HCT116 (cell line): ENCODE results near the gene ADD2.

Source experiments
- CEBPB ChIP-seq: IDR thresholded peaks from 2 replicates; pipeline ENCODE4 v1.6.1; 2012; ENCODE audit warnings: low read depth
- JUND ChIP-seq: IDR thresholded peaks from 2 replicates; pipeline ENCODE4 v1.6.1; 2012
- POLR2A ChIP-seq: IDR thresholded peaks from 2 replicates; pipeline ENCODE4 v1.7.0; 2011; ENCODE audit warnings: borderline replicate concordance; ENCODE audit not compliant: insufficient read depth, insufficient read length; ENCODE audit errors: extremely low read depth
- POLR2AphosphoS5 ChIP-seq: IDR thresholded peaks from 2 replicates; pipeline ENCODE4 v1.6.1; 2011; ENCODE audit warnings: mild to moderate bottlenecking, low read depth, low read length, moderate library complexity
- RAD21 ChIP-seq: IDR thresholded peaks from 2 replicates; pipeline ENCODE4 v1.6.1; 2012; ENCODE audit warnings: low read depth, mild to moderate bottlenecking
- SRF ChIP-seq: IDR thresholded peaks from 2 replicates; pipeline ENCODE4 v1.6.1; 2012; ENCODE audit warnings: low read depth
- ZFX ChIP-seq: fragments of 450-650 bp; IDR thresholded peaks from 2 replicates; pipeline ENCODE4 v1.6.1; 2017
- TF ChIP-seq, protein P1 (sequence below), 3 experiments: fragments of 200-600 bp in 1 of 3; sonication (generic) in 1 of 3; IDR thresholded peaks in 2 of 3; conservative IDR thresholded peaks in 1 of 3; 2 replicates each; pipeline ENCODE4 v1.5.1; 2012 to 2017; ENCODE audit warnings: low read depth in 2 of 3, low read length in 2 of 3, antibody characterized with exemption in 1 of 3, borderline replicate concordance in 1 of 3, control low read depth in 1 of 3, mild to moderate bottlenecking in 1 of 3, mixed read lengths in 1 of 3, mixed run types in 1 of 3, moderate library complexity in 1 of 3; ENCODE audit not compliant: insufficient read depth in 1 of 3
- TF ChIP-seq, protein P2 (sequence below): IDR thresholded peaks from 2 replicates; pipeline ENCODE4 v1.6.1; 2012; ENCODE audit warnings: low read depth

- TF ChIP-seq, protein P1, sequence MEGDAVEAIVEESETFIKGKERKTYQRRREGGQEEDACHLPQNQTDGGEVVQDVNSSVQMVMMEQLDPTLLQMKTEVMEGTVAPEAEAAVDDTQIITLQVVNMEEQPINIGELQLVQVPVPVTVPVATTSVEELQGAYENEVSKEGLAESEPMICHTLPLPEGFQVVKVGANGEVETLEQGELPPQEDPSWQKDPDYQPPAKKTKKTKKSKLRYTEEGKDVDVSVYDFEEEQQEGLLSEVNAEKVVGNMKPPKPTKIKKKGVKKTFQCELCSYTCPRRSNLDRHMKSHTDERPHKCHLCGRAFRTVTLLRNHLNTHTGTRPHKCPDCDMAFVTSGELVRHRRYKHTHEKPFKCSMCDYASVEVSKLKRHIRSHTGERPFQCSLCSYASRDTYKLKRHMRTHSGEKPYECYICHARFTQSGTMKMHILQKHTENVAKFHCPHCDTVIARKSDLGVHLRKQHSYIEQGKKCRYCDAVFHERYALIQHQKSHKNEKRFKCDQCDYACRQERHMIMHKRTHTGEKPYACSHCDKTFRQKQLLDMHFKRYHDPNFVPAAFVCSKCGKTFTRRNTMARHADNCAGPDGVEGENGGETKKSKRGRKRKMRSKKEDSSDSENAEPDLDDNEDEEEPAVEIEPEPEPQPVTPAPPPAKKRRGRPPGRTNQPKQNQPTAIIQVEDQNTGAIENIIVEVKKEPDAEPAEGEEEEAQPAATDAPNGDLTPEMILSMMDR (IDR thresholded peaks at IDR 0.05 in 2 of 3, conservative IDR thresholded peaks at IDR 0.05 in 1 of 3; ENCODE audit: borderline replicate concordance in 1 of 3, insufficient read depth in 1 of 3, low read depth in 2 of 3, low read length in 2 of 3) = peak; percentile 77 to 84 (median 77)
- TF ChIP-seq, protein P2, sequence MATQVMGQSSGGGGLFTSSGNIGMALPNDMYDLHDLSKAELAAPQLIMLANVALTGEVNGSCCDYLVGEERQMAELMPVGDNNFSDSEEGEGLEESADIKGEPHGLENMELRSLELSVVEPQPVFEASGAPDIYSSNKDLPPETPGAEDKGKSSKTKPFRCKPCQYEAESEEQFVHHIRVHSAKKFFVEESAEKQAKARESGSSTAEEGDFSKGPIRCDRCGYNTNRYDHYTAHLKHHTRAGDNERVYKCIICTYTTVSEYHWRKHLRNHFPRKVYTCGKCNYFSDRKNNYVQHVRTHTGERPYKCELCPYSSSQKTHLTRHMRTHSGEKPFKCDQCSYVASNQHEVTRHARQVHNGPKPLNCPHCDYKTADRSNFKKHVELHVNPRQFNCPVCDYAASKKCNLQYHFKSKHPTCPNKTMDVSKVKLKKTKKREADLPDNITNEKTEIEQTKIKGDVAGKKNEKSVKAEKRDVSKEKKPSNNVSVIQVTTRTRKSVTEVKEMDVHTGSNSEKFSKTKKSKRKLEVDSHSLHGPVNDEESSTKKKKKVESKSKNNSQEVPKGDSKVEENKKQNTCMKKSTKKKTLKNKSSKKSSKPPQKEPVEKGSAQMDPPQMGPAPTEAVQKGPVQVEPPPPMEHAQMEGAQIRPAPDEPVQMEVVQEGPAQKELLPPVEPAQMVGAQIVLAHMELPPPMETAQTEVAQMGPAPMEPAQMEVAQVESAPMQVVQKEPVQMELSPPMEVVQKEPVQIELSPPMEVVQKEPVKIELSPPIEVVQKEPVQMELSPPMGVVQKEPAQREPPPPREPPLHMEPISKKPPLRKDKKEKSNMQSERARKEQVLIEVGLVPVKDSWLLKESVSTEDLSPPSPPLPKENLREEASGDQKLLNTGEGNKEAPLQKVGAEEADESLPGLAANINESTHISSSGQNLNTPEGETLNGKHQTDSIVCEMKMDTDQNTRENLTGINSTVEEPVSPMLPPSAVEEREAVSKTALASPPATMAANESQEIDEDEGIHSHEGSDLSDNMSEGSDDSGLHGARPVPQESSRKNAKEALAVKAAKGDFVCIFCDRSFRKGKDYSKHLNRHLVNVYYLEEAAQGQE = no peak
- TF ChIP-seq POLR2A (no peak), SRF (no peak), RAD21 (peak; percentile 89), POLR2AphosphoS5 (no peak), JUND (no peak), ZFX (no peak), CEBPB (no peak)
Measured at GRCh38 chr2:70789304-70790135, 21.5 kb upstream of the ADD2 start.
